GM18507 (cell line): Measurements from ENCODE around the gene PPP1R14D.

Experiments
- DNase-seq: peaks from one replicate; pipeline ENCODE4 v3.0.0; 2011; ENCODE audit warnings: low read depth; ENCODE audit not compliant: insufficient read length; ENCODE audit errors: extremely low spot score
- FAIRE-seq: peaks from 2 replicates; lab custom pipeline; 2011; peaks lifted over from hg19 to GRCh38; lab: Jason Lieb, UNC

Gene PPP1R14D

DNA sequence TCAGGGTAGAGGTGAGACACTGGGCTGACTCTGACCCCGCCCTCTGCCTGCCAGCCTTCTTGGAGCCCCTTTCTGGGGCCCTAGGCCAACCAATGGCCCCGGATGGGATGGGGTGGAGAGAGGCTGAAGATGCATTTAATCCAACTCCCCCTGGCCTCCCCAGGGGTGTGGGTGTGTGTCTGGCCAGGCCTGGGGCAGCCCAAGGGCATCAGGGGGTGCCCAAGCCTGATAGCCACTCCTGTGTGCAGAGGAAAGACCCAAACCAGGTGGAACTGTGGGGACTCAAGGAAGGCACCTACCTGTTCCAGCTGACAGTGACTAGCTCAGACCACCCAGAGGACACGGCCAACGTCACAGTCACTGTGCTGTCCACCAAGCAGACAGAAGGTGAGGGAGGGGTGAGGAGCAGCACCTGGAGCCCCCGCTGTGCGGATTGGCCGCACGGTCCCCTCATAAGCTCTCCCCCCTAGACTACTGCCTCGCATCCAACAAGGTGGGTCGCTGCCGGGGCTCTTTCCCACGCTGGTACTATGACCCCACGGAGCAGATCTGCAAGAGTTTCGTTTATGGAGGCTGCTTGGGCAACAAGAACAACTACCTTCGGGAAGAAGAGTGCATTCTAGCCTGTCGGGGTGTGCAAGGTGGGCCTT is 24.9 kb upstream of the PPP1R14D start:
- DNase-seq, result no peak
- FAIRE-seq, result no peak

DNA sequence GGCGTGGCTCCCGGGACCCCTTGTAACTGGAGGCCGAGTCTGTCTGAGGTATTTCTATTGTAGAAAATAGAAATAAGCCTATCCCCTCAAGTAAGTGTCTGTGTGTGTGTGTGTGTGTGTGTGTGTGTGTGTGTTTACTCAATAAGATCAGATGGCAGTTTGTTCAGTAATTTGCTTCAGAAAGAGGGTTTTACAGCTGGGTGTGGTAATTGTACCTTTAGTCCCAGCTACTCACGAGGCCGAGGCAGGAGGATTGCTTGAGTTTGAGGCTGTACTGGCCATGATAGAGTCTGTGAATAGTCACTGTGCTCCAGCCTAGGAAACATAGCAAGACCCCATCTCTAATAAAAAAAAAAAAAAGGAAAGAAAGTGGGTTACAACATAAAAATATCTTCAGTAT is 24.0 kb upstream of the PPP1R14D start:
- FAIRE-seq, result no peak
- no peak for DNase-seq

DNA sequence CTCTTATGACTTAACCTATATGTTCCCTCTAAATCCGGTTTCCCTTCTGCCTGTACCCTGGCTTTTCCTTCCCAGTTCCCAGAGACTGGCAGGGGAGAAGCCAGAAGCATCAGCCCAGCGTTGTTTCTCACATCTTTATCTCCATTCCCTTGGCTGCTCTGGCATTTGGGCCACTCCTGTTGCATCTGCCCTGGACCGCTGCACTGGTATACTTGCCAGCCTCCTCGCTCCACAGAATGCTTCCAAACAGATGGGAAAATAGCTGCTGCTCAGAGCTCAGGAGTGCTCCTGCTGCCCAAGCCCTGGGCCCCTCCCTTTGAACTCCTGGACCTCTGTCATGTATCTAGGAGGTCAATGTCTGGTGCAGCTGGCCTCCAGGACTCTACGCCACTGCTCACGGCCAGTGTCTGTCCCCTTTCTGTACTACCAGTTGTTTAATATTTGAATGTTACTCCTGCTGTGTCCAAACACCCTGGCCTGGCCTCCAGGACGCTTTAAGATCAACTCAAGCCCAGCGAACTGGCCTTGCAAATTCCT is 22.1 kb upstream of the PPP1R14D start:
- no peak for DNase-seq
- FAIRE-seq, result no peak

DNA sequence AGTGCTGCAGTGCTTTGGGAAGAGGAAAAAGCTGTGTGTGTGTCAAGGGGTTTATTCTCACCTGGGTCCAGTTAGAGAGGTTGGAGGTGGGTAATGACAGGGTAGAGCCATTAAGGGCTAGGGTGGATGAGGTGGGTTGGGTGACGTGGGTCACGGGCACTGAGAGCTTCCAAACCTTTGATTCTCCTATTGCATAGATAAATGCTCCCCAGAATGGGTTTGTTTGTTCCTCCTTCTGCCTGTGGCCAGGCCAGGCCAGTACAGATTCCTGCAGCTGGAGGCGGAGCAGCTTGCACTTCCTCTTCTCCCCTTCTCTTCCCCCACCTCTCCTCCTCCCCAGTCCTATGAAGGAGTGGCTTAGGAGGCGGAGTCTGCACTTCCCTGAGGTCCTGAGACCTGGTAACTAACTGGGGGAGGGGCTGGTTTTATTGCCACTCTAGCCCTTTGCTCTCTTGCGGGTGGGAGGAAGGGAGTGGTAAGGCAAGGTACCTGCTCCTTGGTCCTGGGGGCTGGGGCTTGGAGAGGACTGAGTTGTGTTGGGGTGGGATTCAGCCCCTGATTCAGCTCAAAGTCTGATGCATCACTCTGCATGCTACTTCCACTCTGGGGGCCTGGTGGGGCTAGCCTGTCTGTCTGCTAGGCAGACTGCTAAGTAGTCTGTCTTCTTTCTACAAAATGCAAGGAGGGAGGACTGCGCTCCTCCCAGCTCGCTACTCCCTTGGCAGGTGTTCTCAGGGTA is 18.9 kb upstream of the PPP1R14D start:
- FAIRE-seq, result peak; percentile 77
- peak; percentile 39 for DNase-seq

DNA sequence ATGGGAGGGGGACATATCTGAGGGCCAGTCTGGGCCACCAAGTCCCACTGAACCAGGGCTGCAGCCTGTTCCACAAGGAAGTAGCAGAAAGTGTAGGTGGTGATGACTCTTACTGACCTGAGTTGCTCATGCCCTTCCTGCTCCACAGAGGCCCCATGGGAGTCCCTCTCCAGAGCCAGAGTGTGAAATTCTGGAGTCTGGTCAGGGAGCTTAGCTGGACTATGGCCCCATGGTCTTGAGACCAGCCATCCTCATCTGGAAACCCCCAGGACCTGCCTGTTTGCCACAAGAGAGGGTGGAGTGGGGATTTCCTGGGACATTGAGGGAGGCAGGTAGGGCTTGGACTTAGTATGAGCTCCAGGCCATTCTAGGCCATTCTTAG is 18.3 kb upstream of the PPP1R14D start:
- no peak for FAIRE-seq

DNA sequence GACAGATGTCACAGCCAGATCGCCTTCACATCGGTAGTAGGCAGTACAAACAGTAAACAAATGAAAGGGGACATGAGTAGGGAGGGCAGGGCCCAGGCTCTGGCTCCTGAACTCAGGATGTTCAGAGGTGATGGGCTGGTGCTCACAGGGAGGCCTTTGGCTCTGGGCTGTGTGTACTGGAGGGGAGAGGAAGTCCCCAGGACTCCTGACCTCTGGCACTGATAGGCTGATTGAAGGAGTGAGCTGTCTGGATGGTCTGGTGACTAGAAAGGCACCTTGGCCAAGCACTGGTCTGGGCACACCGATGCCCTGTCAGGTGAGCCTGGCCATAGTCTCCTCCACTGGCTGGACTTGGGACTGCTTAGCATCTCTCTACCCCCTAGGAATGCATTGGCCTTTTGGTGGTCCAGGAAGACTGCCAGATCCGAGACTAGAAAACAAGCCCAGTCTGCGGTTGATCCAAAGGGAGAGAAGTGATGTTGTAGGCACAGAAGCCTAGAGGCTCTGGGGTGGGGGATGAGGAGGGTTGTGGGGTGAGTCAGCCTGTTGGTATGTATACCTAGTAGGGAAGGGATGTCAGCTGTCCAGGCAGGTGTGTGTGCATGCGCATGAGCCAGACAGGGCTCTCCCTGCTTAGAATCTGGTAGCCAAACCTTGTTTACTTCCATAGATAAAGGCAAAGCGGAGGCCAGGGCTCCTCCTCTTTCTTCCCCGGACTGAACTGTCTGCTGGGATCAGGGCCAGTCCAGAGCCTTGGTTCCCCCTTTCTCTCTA is 17.2 kb upstream of the PPP1R14D start:
- FAIRE-seq, result no peak
- no peak for DNase-seq

More for the DNA sequence above, 18.3 kb upstream of the PPP1R14D start:
- DNase-seq, result no peak

DNA sequence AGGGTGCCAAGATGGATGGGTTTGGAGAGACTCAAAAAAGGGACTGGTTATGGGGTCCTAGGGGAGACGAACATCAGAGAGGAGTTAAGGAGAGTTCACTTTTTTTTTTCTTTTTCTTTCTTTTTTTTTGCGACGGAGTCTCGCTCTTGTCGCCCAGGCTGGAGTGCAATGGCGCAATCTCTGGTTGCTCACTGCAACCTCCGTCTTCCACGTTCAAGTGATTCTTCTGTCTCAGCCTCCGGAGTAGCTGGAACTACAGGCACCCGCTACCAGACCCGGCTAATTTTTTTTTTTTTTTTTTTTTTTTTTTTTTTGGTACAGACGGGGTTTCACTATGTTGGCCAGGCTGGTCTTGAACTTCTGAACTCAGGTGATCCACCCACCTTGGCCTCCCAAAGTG is 16.5 kb upstream of the PPP1R14D start:
- FAIRE-seq, result no peak
- no peak for DNase-seq

DNA sequence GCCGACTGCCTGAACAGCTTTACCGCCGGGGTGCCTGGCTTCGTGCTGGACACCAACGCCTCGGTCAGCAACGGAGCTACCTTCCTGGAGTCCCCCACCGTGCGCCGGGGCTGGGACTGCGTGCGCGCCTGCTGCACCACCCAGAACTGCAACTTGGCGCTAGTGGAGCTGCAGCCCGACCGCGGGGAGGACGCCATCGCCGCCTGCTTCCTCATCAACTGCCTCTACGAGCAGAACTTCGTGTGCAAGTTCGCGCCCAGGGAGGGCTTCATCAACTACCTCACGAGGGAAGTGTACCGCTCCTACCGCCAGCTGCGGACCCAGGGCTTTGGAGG is 16.2 kb upstream of the PPP1R14D start:
- DNase-seq (no peak), FAIRE-seq (no peak)

DNA sequence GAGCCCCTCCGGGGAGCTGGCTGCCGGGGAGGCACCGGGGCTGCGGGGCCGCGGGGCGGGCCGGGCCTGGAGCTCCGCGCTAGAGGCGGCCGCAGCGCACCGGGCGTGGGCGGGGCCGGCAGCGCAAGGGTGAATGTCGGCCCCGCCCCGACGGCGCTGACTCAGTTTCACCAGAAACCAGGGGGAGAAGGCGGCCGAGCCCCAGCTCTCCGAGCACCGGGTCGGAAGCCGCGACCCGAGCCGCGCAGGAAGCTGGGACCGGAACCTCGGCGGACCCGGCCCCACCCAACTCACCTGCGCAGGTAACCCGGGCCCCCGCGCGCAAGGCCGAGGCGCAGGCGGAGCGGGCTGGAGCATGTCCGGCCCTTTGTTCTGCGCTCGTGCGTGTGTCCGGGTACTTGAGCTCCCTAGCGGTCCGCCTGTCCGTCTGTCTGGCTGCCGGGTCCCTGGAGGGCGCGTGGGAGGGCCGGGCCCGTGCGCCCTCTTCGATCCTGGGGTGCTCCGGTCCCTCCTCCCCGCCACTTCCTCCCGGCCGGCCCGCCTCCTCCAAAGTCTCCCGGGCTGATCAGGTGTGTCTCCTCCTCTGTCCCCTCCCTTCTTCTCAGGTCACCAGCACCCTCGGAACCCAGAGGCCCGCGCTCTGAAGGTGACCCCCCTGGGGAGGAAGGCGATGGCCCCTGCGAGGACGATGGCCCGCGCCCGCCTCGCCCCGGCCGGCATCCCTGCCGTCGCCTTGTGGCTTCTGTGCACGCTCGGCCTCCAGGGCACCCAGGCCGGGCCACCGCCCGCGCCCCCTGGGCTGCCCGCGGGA is 15.6 kb upstream of the PPP1R14D start, which contains the start of gene SPINT1:
TSS of gene SPINT1 (plus strand) at position 164 of the 811 bp plus-strand sequence. CDS start at position 671, 507 bp downstream.
- FAIRE-seq (no peak), DNase-seq (peak; percentile 38)

DNA sequence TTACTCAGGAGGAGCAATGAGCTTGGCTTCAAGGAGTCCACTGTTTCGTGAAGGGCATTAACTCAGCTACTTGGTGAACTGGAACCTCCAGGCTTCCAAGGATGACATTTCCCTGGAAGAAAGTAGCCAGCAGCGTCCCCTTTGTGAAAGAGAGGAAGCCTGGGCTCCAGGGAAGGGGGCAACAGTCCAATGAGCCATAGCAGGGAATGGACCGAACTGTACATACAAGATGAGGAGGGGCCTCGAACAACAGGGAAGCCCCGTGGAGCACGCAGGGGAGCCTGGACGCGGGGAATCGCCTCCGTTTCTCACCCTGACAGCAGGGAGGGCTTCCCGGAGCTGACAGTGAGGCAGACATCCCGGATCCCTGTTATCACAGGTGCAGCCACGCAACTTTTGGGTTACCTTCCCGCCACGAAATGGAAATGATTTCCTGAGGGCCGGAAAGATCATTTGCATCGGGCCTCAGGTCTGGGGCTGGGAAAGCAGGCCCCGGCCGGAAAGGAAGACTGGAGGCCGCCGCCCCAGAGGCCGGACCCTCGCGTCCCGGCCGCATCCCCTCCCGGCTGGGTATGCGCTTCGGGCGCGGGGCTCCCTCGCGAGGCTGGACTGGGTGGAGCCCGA is 14.9 kb upstream of the PPP1R14D start:
- DNase-seq (no peak), FAIRE-seq (no peak)

DNA sequence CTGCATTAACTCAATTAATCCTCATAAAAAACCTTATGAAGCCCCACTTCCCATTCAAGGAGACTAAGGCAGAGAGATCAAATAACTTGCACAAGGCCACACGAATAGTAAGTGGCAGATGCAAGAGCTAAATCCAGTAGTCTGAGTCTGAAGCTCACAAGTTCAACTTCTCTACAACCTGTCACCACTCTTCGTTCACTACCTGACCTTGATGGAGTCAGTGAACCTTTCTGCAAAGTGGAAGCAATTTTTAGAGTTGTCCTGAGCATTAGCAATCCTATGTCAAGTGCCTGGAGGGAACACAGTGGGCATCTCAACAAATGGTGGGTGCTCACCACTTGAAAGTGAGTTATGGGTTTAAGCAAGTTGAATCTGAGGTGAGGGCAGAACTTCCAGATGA is 13.2 kb upstream of the PPP1R14D start:
- DNase-seq (no peak), FAIRE-seq (no peak)

DNA sequence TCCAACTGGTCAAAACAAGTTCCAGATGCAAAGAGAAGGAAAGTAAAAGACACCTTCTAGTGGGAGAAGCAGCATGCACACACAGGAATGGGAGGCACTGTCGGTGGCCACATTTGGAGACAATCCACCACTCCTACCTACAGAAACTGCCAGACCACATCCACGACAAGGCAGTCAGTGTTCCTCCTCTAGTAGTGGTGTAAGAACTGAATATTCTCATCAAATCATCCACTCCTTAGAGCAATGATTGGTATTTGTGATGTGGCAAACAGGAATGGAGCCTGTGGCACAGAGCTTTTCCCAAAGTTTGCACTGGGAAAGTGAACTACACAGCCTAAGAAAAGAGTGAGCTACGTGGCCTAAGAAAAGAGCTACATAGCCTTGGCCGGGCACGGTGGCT is 10.2 kb upstream of the PPP1R14D start:
- DNase-seq (no peak), FAIRE-seq (no peak)

DNA sequence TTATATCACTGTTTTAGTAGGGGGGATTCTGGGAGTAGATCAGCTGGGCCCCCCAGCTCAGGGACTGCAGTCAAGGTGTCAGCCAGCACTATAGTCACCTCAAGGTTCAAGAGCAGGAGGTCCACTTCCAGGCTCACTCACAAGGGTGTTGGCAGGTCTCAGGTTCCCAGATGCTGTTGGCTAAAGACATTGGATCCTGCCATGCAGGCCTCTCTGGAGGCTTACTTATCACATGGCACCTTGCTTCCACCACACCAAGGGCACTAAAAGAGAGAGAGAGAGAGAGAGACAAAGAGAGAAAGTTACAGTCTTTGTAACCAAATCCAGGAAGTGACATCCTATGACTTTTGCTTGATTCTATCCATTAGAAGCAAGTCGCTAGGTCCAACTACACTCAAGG is 7.5 kb upstream of the PPP1R14D start:
- FAIRE-seq (no peak), DNase-seq (no peak)

DNA sequence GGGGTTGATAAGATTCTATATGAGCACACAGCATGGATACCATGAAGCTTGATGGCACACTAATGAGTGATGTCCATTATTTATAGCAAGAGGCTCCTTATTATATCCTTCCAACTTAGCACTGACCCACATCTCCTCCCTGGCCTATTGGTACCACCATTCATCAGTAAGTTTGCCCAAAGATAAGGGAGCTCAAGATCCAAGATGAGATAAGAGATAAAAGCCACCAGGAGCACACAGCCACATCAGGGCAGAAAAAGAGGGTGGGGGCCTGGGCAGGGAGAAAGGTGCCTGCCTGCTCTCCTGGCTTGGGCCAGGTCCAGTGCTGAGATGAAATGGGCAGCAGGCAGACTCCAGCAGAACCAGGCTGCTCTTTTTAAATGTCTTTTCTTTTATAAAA is 4.4 kb upstream of the PPP1R14D start:
- no peak for FAIRE-seq

DNA sequence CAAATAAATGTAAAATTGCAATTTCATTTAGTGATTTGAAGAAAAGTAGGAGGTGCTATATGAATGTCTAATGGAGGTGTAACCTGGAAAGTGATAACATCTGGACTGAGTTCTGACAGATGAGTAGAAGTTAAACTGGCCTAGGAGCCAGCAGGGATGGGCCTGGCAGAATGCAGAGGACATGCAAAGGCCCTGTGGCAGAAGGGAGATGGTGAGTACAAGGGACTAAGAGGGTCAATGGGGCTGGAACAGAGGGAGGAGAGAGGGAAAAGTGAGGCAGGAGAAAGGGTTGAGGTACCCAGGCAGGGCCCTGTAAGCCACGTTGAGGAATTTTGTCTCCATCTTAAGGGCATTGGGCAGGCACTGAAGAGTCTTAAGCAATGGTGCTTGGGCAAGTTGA is 3.4 kb upstream of the PPP1R14D start:
- FAIRE-seq, result no peak
- no peak for DNase-seq

More for the DNA sequence above, 4.4 kb upstream of the PPP1R14D start:
- no peak for DNase-seq

DNA sequence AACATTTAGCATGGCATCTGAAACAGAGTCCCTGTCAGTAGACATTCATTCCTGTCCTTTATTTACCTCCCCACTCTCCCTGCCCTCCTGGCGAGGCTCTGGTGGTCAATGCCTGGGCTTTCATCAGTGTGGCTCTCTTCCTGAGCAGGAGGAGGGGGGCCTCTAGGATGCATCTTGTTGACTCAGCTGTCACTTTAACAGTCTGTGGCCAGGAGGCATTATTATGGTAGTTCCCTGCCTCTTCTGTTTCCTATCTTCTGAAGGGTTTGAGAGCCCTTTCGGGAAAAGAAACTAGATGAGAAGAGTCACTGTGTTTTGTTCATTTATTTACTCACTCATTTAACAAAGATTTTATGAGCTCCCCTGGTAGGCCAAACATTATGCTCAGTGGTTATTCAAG is 2.4 kb upstream of the PPP1R14D start:
- DNase-seq (no peak), FAIRE-seq (no peak)

DNA sequence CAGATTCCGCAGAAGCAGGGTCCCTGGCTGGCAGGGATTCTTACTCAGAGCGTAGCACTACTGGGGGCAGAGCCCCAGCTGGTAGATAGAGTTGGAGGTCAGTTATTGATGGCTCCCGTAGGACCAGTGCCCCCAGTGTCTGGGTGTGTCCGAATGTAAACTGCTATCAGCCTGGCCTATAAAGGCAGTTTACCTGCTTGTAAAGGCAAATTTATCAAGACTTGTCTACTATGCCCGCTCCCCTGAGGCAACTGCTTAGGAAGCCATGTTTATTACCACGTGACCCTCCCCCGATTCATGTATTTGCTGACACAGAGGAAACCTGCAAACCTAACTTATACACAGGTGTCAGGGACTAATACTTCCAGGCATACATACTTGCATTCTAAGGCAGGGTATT is 607 bp upstream of the PPP1R14D start:
- DNase-seq, result no peak
- FAIRE-seq, result no peak

DNA sequence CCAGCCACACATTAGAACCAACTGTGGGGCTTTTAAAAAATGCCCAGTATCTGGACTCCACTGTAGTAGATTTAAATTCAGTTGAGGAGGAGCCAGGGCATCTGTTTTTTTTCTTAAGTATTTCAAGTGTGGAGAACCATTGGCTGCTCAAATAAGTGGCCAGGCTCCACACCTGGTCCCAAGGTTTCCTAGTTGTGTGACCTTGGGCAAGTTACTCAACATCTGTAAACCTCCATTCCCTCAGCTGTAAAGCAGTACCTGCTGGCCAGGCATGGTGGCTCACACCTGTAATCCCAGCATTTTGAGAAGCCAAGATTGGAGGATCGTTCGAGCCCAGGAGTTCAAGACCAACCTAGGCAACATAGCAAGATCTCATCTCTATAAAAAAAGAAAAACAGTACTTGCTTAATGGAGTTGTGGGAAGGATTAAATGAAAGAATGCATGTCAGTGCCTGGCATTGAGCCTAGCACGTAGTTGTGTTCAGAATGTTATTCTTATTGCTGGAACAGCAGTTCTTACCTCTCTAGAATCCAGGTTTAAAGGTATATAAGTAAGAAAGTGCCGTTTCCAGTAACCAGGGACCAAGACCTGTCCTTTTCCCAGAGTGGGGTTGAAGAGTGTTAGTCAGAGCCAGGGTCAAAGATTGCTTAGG is 2.0 kb downstream of the PPP1R14D start:
- no peak for DNase-seq
- no peak for FAIRE-seq
